HG03571 (cell line): ENCODE results near the gene PLA2G4F.
"Not testable (repeated sequence)": the region's sequence is repeated elsewhere in the genome, so short reads cannot be mapped to it uniquely, and the experiment has no call there.

ENCODE experiments used
- ATAC-seq: cut with Tn5 transposase; IDR thresholded peaks from one replicate; pipeline ENCODE4 v1.9.1; 2021; ENCODE audit not compliant: unreplicated experiment

PLA2G4F gene

DNA sequence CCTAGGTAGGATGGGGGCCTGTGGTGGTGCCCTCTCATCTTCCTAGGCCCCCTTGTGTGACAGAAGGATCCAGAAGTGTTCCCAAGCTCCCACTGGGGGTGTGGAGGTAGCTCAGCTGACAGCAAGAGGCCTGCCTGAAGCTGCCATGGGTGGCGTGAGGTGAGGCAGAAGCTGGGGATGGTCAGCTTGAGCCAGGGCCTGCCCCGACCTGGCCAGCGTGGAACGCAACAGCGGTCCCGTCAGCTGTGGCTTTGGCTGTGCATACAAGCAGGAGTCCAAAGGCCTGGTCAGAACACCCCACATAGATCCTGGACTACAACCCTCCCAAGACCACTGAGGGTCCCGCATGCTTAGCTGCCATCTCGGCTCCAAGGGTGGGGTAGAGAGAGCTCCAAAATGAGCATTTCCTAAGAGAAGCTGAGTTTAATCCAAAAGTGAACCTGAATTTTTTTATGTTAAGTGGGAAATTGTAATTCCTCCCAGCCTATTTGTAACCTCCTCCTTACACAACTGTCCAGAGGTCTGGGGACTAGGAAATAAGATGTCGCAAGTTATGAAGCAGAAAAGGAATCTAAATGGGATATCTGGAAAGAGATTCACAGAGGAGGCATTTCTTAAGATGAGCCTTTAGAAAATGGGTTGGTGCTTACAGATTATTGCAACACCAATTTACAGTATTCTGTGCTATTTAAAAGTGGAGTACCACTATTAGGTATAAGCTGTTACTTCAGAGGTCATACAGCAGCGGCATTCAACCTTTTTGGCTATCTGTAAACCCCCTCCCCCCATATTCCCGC lies 52.1 kb downstream of the PLA2G4F start:
- ATAC-seq: no peak

DNA sequence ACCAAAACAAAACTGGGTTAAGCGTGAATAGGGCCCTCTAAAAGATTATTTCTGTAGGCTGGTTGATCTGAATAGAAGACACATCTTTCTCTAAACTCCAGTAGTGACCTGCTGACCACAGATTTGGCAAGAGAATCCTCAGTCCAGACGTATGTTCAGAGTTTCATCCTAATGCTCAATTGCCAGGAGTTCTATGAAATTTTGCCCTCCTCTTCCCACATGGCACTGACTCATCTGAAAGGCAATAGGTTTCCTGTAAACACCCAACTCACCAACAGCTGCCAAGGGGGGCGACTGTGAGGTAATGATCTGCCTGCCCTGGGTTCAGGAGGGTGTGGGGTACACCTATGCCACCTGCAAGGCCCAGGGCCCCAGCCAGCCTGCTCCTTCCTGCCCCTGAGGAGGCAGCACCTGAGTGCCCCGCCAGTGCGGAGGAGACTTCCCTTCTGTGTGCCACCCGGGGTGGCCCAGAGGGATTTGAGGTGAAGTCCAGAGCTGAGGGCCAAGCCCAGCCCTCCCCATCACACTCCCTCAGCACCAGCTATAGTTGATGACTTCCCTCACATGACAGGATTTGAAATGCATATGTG lies 53.7 kb downstream of the PLA2G4F start:
- no peak for ATAC-seq

DNA sequence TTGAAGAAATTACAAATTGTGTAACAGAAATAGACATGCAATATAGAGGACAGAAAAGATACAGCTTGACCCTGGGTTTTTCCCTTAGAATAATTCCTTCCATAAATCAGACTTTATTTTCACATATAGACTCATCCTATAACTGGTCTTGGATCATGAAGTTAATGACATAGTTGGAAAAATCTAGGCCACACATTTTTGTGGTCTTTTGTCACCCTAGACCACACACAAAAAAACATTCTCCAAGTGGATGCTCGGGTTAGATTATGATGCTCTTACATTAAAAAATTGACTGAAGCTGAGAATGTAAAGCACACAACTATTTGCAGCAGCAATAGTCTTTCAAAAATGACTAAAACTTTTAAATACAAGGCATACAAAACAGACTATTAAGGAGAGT lies 54.6 kb downstream of the PLA2G4F start:
- no peak for ATAC-seq

- ATAC-seq: no peak
Observed at GRCh38 chr15:42100021-42100800, 56.2 kb downstream of the PLA2G4F start.

GRCh38 chr15:42097018-42097417 lies 59.4 kb downstream of the PLA2G4F start:
- ATAC-seq: no peak

DNA sequence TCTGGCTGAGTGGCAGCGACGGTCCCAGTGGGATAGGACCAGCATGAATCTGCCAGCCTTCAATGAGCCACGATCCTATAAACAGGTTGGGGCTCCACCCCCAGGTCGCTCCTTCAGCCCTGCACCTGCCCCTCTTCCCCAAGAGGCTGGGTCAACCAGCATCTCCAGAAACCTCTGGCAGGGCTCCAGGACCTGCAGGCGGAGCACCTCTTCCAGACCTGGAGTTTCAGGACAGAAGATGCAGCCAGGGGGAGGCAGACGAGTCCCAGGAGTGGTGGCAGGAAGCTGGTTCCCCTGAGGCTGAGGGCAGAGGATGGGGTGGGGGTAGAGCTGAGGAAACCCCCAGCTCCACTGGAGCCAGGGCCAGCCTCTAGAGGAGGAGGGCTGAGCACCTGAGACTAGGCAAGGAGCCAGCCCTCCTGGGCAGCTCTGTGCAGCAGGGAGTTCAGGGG lies 61.9 kb downstream of the PLA2G4F start, which contains the start of gene PLA2G4D:
TSS of gene PLA2G4D (minus strand) at position 51 of the 452 bp plus-strand sequence. CDS start 103 bp downstream, outside the sequence.
- ATAC-seq: no peak

- no peak for ATAC-seq
Observed at GRCh38 chr15:42093966-42094365, 62.5 kb downstream of the PLA2G4F start.

- no peak for ATAC-seq
Observed at GRCh38 chr15:42092398-42093318, 63.8 kb downstream of the PLA2G4F start.

DNA sequence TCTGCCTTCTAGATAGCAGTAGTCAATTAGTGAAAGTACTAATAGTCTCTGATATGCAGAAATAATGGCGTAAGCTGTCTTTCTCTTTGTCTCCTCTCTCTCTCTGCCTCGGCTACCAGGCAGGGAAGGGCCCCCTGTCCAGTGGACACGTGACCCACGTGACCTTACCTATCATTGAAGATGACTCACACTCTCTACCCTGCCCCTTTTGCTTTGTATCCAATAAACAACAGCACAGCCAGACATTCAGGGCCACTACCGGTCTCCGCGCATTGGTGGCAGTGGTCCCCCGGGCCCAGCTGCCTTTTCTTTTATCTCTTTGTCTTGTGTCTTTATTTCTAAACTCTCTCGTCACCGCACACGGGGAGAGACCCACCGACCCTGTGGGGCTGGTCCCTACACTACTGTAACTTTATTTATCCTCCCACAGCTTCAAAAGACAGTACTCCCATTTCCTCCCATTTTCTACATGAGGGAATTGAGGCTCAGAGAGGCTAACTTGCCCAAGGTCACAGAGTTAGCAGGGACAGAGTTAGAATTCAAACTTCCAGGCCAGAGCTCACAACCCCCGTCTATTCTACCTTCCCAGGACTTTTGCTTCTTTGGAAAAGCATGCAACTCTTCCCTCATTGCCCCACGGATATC lies 64.6 kb downstream of the PLA2G4F start:
- ATAC-seq: not testable (repeated sequence)

- no peak for ATAC-seq
Observed at GRCh38 chr15:42090781-42091180, 65.7 kb downstream of the PLA2G4F start.

GRCh38 chr15:42090370-42090769 lies 66.1 kb downstream of the PLA2G4F start:
- no peak for ATAC-seq

GRCh38 chr15:42089942-42090341 lies 66.5 kb downstream of the PLA2G4F start:
- ATAC-seq: no peak
